Activated CD8-positive, alpha-beta memory T cell treated with anti-CD3 and anti-CD28 coated beads for 4 hours (primary cell): ENCODE data around the gene TBX20.
"Not testable (repeated sequence)": the region's sequence is repeated elsewhere in the genome, so short reads cannot be mapped to it uniquely, and the experiment has no call there.

ENCODE experiments used
- DNase-seq, 2 donors: peaks; one replicate each; pipeline ENCODE4 v3.0.0-alpha.2; 2020; ENCODE audit warnings: low read depth in 2 of 2

Gene TBX20

GRCh38 chr7:35220176-35220575 lies 33.7 kb downstream of the TBX20 start:
- DNase-seq, result not testable (repeated sequence)

GRCh38 chr7:35216033-35216432 lies 37.9 kb downstream of the TBX20 start:
- not testable (repeated sequence) for DNase-seq

- not testable (repeated sequence) for DNase-seq
These were observed 38.8 kb downstream of the TBX20 start for GRCh38 chr7:35215063-35215462.

- DNase-seq, result not testable (repeated sequence)
These were observed 47.0 kb downstream of the TBX20 start for GRCh38 chr7:35206924-35207323.

- DNase-seq, result not testable (repeated sequence)
These were observed 49.0 kb downstream of the TBX20 start for GRCh38 chr7:35204850-35205249.

GRCh38 chr7:35204031-35204430 lies 49.9 kb downstream of the TBX20 start:
- not testable (repeated sequence) for DNase-seq

GRCh38 chr7:35202353-35202752 lies 51.5 kb downstream of the TBX20 start:
- not testable (repeated sequence) for DNase-seq

- not testable (repeated sequence) for DNase-seq
These were observed 53.7 kb downstream of the TBX20 start for GRCh38 chr7:35200170-35200569.

GRCh38 chr7:35198370-35199140 lies 55.3 kb downstream of the TBX20 start:
- not testable (repeated sequence) for DNase-seq

- DNase-seq, result not testable (repeated sequence)
These were observed 62.3 kb downstream of the TBX20 start for GRCh38 chr7:35191571-35191970.

GRCh38 chr7:35190146-35190773 lies 63.6 kb downstream of the TBX20 start:
- DNase-seq, result not testable (repeated sequence)

GRCh38 chr7:35186751-35187150 lies 67.1 kb downstream of the TBX20 start:
- DNase-seq, result not testable (repeated sequence)

GRCh38 chr7:35185908-35186731 lies 67.8 kb downstream of the TBX20 start:
- no peak for DNase-seq

- not testable (repeated sequence) for DNase-seq
These were observed 68.4 kb downstream of the TBX20 start for GRCh38 chr7:35185578-35185907.

- DNase-seq, result not testable (repeated sequence)
These were observed 68.9 kb downstream of the TBX20 start for GRCh38 chr7:35184961-35185360.

- DNase-seq, result not testable (repeated sequence)
These were observed 69.9 kb downstream of the TBX20 start for GRCh38 chr7:35183873-35184503.

- not testable (repeated sequence) for DNase-seq
These were observed 73.2 kb downstream of the TBX20 start for GRCh38 chr7:35180665-35181064.

GRCh38 chr7:35173176-35173575 lies 80.7 kb downstream of the TBX20 start:
- DNase-seq, result not testable (repeated sequence)

GRCh38 chr7:35172131-35172530 lies 81.8 kb downstream of the TBX20 start:
- DNase-seq, result not testable (repeated sequence)

- not testable (repeated sequence) for DNase-seq
These were observed 86.2 kb downstream of the TBX20 start for GRCh38 chr7:35167658-35168057.

GRCh38 chr7:35167158-35167557 lies 86.7 kb downstream of the TBX20 start:
- not testable (repeated sequence) for DNase-seq
